ENCODE data around the gene CTU2.

The CTU2 gene

DNA sequence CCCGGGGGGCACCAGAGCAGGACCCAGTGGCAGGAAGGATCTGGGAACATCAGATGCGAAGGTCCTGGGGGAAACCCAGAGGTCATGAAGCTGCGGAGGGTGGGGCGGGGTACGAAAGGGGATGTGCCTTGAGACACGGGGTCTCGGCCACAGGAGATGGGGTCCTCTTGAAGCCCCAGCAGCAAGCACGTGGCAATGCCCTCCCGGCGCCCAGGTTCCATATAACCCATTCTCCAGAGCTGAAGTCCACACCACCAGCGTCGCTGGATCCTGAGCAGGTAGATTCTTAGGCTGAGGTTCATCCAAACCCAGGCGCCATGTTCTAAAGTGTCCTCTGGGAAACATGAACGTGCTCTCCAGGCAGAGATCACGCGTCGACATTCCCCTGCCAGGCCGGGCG is 57.8 kb downstream of the CTU2 start:
- no peak for FAIRE-seq

DNA sequence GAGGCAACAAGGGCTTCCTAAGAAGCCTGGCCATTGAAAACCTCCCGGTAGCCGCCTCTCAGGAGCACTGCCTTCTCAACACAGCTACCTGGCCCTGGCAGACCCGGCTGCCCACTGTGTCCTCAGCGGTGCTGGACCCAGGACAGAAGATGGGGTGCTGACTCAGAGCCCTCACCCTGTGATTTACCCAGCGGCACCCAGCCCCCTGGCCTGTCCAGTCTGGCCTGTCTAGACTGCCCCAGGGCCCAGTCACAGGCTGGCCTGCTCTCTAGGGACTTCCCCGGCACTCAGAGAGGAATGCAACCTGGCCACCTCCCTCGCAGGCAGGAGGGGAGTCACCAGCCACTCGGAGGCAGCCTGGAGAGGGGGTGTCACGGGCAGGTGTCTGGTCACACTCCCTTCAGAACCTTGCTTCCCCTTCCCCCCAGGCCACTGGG is 58.6 kb downstream of the CTU2 start:
- no peak for FAIRE-seq
